Measurements from ENCODE around the gene WFDC11.
"Not testable (repeated sequence)": the region's sequence is repeated elsewhere in the genome, so short reads cannot be mapped to it uniquely, and the experiment has no call there.

DNA sequence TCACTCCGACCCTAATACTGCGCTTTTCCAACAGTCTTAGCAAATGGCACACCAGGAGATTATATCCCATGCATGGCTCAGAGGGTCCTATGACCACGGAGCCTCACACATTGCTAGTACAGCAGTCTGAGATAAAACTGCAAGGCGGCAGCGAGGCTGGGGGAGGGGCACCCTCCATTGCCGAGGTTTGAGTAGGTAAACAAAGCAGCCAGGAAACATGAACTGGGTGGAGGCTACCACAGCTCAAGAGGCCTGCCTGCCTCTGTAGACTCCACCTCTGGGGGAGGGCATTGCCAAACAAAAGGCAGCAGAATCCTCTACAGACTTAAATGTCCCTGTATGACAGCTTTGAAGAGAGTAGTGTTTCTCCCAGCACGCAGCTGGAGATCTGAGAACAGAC, 18.3 kb downstream of the WFDC11 start:
- TF ChIP-seq EZH2 (IDR thresholded peaks at IDR 0.05; ENCODE audit: borderline replicate concordance, low read depth, low read length, severe bottlenecking); POLR2A (IDR thresholded peaks at IDR 0.05; ENCODE audit: low read depth, low read length); FOS (IDR thresholded peaks at IDR 0.05; ENCODE audit: borderline replicate concordance, insufficient read depth, low read length); GATA2 (IDR thresholded peaks at IDR 0.05; ENCODE audit: insufficient read depth, insufficient read length, low read depth, low read length); POLR2AphosphoS5 (IDR thresholded peaks at IDR 0.05; ENCODE audit: insufficient read depth, low read depth, low read length); JUN (IDR thresholded peaks at IDR 0.05; ENCODE audit: borderline replicate concordance, insufficient read depth, insufficient read length, low read depth): not testable (repeated sequence)
- TF ChIP-seq, protein P1, sequence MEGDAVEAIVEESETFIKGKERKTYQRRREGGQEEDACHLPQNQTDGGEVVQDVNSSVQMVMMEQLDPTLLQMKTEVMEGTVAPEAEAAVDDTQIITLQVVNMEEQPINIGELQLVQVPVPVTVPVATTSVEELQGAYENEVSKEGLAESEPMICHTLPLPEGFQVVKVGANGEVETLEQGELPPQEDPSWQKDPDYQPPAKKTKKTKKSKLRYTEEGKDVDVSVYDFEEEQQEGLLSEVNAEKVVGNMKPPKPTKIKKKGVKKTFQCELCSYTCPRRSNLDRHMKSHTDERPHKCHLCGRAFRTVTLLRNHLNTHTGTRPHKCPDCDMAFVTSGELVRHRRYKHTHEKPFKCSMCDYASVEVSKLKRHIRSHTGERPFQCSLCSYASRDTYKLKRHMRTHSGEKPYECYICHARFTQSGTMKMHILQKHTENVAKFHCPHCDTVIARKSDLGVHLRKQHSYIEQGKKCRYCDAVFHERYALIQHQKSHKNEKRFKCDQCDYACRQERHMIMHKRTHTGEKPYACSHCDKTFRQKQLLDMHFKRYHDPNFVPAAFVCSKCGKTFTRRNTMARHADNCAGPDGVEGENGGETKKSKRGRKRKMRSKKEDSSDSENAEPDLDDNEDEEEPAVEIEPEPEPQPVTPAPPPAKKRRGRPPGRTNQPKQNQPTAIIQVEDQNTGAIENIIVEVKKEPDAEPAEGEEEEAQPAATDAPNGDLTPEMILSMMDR (IDR thresholded peaks at IDR 0.05; ENCODE audit: extremely low read depth in 1 of 2, insufficient read depth in 1 of 2, low read depth in 1 of 2, low read length in 2 of 2) = not testable (repeated sequence)
- TF ChIP-seq, protein P2, sequence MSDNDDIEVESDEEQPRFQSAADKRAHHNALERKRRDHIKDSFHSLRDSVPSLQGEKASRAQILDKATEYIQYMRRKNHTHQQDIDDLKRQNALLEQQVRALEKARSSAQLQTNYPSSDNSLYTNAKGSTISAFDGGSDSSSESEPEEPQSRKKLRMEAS (IDR thresholded peaks at IDR 0.05; ENCODE audit: insufficient read depth, insufficient read length) = not testable (repeated sequence)

Measured in endothelial cell of umbilical vein (primary cell).